ENCODE measurements around the gene RPS15.

The RPS15 gene

GRCh38 chr19:1420590-1420989 is 17.6 kb upstream of the RPS15 start:
- DNase-seq: no peak

GRCh38 chr19:1421218-1421957 is 16.8 kb upstream of the RPS15 start:
- DNase-seq: no peak

GRCh38 chr19:1421958-1422305 is 16.3 kb upstream of the RPS15 start:
- DNase-seq: no peak

GRCh38 chr19:1422360-1422759 is 15.8 kb upstream of the RPS15 start:
- no peak for DNase-seq

GRCh38 chr19:1422943-1423342 is 15.3 kb upstream of the RPS15 start:
- no peak for DNase-seq

- no peak for DNase-seq
These were observed 14.6 kb upstream of the RPS15 start for GRCh38 chr19:1423436-1424191.

- no peak for DNase-seq
These were observed 13.8 kb upstream of the RPS15 start for GRCh38 chr19:1424192-1424955.

GRCh38 chr19:1425102-1425837 is 12.9 kb upstream of the RPS15 start:
- DNase-seq: no peak

GRCh38 chr19:1425902-1426301 is 12.3 kb upstream of the RPS15 start:
- no peak for DNase-seq

GRCh38 chr19:1426736-1427135 is 11.5 kb upstream of the RPS15 start:
- no peak for DNase-seq

- no peak for DNase-seq
These were observed 10.8 kb upstream of the RPS15 start for GRCh38 chr19:1427221-1427920.

GRCh38 chr19:1428738-1429391 is 9.3 kb upstream of the RPS15 start:
- DNase-seq: no peak

GRCh38 chr19:1429750-1430149 is 8.4 kb upstream of the RPS15 start:
- no peak for DNase-seq

- no peak for DNase-seq
These were observed 8.0 kb upstream of the RPS15 start for GRCh38 chr19:1430246-1430645.

- no peak for DNase-seq
These were observed 6.3 kb upstream of the RPS15 start for GRCh38 chr19:1431759-1432506.

- DNase-seq: no peak
These were observed 5.7 kb upstream of the RPS15 start for GRCh38 chr19:1432507-1432887.

- no peak for DNase-seq
These were observed 4.8 kb upstream of the RPS15 start for GRCh38 chr19:1433119-1434039.

GRCh38 chr19:1434040-1434366 is 4.2 kb upstream of the RPS15 start:
- no peak for DNase-seq

GRCh38 chr19:1434577-1435060 is 3.6 kb upstream of the RPS15 start:
- DNase-seq: no peak
